Neural crest cell (in vitro differentiated cells): ENCODE measurements around the gene TP73. TPM values are rescaled to one million over a fixed set of nuclear protein-coding genes. Genes with fewer than 3 reads are reported as not detected.

ENCODE experiments used
- DNase-seq: peaks from one replicate; pipeline ENCODE4 v3.0.0; 2021; ENCODE audit warnings: low read depth, mixed read lengths, low spot score
- H3K27ac Mint-ChIP-seq: one replicate; pipeline ENCODE4 v1.8.0; 2021; ENCODE audit warnings: mild to moderate bottlenecking, mixed read lengths; ENCODE audit not compliant: unreplicated experiment
- H3K27me3 Mint-ChIP-seq: 2 replicates; pipeline ENCODE4 v1.8.0; 2021; ENCODE audit warnings: low read depth, mild to moderate bottlenecking, mixed read lengths
- H3K36me3 Mint-ChIP-seq: 2 replicates; pipeline ENCODE4 v1.8.0; 2021; ENCODE audit warnings: low read depth, mild to moderate bottlenecking, mixed read lengths
- H3K4me1 Mint-ChIP-seq: 2 replicates; pipeline ENCODE4 v1.8.0; 2021; ENCODE audit warnings: mixed read lengths
- H3K4me3 Mint-ChIP-seq: one replicate; pipeline ENCODE4 v1.8.0; 2021; ENCODE audit warnings: mild to moderate bottlenecking, mixed read lengths
- H3K9me3 Mint-ChIP-seq: 2 replicates; pipeline ENCODE4 v1.8.0; 2021; ENCODE audit warnings: mixed read lengths
- total RNA-seq: library from RNA; stranded (reverse); gene quantifications from 2 replicates; pipeline ENCODE4 v1.2.1, GENCODE V29; 2021
- TF ChIP-seq, protein P1 (sequence below): fragments of 200-600 bp; sonication (generic); conservative IDR thresholded peaks from 2 replicates; pipeline ENCODE4 v1.5.0; 2021; ENCODE audit warnings: antibody characterized with exemption, mild to moderate bottlenecking

The TP73 gene
- total RNA-seq, 1 donor from 2014 or later = 1.5 TPM

- Mint-ChIP-seq H3K36me3 (no peaks in the 10 kb centered on the region), H3K4me1 (peaks cover 16% of the 10 kb centered on the region), H3K9me3 (no peaks in the 10 kb centered on the region), H3K4me3 (no peak overlapping the region), H3K27me3 (peaks cover 11% of the 10 kb centered on the region), H3K27ac (no peak overlapping the region)
- DNase-seq = no peak
- TF ChIP-seq, protein P1, sequence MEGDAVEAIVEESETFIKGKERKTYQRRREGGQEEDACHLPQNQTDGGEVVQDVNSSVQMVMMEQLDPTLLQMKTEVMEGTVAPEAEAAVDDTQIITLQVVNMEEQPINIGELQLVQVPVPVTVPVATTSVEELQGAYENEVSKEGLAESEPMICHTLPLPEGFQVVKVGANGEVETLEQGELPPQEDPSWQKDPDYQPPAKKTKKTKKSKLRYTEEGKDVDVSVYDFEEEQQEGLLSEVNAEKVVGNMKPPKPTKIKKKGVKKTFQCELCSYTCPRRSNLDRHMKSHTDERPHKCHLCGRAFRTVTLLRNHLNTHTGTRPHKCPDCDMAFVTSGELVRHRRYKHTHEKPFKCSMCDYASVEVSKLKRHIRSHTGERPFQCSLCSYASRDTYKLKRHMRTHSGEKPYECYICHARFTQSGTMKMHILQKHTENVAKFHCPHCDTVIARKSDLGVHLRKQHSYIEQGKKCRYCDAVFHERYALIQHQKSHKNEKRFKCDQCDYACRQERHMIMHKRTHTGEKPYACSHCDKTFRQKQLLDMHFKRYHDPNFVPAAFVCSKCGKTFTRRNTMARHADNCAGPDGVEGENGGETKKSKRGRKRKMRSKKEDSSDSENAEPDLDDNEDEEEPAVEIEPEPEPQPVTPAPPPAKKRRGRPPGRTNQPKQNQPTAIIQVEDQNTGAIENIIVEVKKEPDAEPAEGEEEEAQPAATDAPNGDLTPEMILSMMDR = no peak
Measured at GRCh38 chr1:3645247-3645646, 7.1 kb upstream of the TP73 start.

GRCh38 chr1:3645666-3646355, 6.5 kb upstream of the TP73 start:
- H3K4me3 Mint-ChIP-seq = peak overlapping the region; percentile 27
- H3K9me3 Mint-ChIP-seq = no peaks in the 10 kb centered on the region
- DNase-seq = no peak
- TF ChIP-seq, protein P1 = no peak
- peaks cover 16% of the 10 kb centered on the region for H3K27me3 Mint-ChIP-seq
- H3K27ac Mint-ChIP-seq = no peak overlapping the region
- no peaks in the 10 kb centered on the region for H3K36me3 Mint-ChIP-seq
- H3K4me1 Mint-ChIP-seq = peaks cover 19% of the 10 kb centered on the region

GRCh38 chr1:3646596-3646995, 5.7 kb upstream of the TP73 start:
- Mint-ChIP-seq H3K27me3 (peaks cover 24% of the 10 kb centered on the region), H3K36me3 (no peaks in the 10 kb centered on the region), H3K9me3 (no peaks in the 10 kb centered on the region), H3K4me3 (no peak overlapping the region), H3K27ac (no peak overlapping the region), H3K4me1 (peaks cover 19% of the 10 kb centered on the region)
- no peak for DNase-seq
- TF ChIP-seq, protein P1 = no peak

DNA sequence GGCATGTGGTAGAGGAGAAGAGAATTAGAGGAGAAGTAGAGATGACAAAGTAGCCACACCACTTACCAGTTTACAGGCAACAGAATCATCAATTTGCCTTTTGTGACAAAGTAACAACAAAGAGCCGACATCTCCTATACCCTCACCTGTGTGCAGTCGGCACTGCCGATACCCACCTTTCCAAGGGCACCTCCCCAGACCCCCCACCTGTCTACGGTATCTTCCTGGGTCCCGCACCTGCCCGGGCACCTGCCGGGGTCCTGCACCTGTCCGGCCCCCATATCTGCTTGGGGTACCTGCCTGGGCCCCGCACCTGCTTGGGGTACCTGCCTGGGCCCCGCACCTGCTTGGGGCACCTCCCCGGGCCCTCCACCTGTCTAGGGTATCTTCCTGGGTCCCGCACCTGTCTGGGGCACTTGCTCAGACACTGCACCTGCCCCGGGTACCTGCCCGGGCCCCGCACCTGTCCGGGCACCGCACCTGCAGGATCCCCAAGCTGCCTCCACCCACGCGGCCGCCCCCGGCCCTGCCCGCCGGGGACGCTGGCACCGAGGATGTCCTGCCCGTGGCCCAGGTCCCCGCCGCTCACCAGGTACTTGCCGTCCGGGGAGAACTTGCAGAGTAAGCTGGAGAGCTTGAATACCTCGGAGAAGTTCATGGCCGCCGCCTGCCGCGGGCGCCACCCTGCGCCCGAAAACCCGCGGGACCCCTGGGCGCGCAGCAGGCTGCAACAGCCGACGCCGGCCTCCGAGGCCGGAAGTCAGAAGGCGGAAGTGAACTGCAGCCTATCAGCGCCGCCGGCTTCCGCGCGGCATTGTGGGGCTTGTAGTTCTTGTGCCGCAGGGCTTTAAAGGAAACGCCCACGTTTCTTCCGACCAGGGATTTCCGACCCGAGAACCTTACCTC, 2.7 kb upstream of the TP73 start, which contains the start of gene WRAP73:
Gene WRAP73 (minus strand): TSS at position 762 of the 906 bp plus-strand sequence. CDS start 104 bp downstream, at position 658.
- Mint-ChIP-seq H3K9me3 (no peaks in the 10 kb centered on the region), H3K4me3 (peak within 1 kb of the TSS; percentile 87), H3K36me3 (no peaks in the 10 kb centered on the region), H3K4me1 (peaks cover 24% of the 10 kb centered on the region), H3K27me3 (peaks cover 47% of the 10 kb centered on the region), H3K27ac (no peak within 1 kb of the TSS)
- DNase-seq = peak; percentile 77
- TF ChIP-seq, protein P1 = peak; percentile 31

GRCh38 chr1:3650248-3651025, 1.9 kb upstream of the TP73 start:
- DNase-seq = no peak
- H3K9me3 Mint-ChIP-seq = no peaks in the 10 kb centered on the region
- H3K4me3 Mint-ChIP-seq = peak overlapping the region; percentile 87
- H3K27me3 Mint-ChIP-seq = peaks cover 55% of the 10 kb centered on the region
- H3K36me3 Mint-ChIP-seq = no peaks in the 10 kb centered on the region
- peaks cover 24% of the 10 kb centered on the region for H3K4me1 Mint-ChIP-seq
- no peak overlapping the region for H3K27ac Mint-ChIP-seq
- TF ChIP-seq, protein P1 = no peak
